HepG2 (cell line): ENCODE results near the gene PKLR. TPM values are rescaled to one million over a fixed set of nuclear protein-coding genes. Genes with fewer than 3 reads are reported as not detected.

ENCODE experiments used
- CEBPZ ChIP-seq: IDR thresholded peaks from 2 replicates; pipeline ENCODE4 v1.6.1; 2012; ENCODE audit warnings: low read length, improper control_type of control experiment
- ELF3 ChIP-seq: IDR thresholded peaks from 2 replicates; pipeline ENCODE4 v1.6.1; 2016; ENCODE audit warnings: missing genetic modification reagents, missing compliant biosample characterization
- JUND ChIP-seq: sonication (generic); formaldehyde crosslinking; IDR thresholded peaks from 2 replicates; pipeline ENCODE4 v1.8.0; 2022; ENCODE audit warnings: mild to moderate bottlenecking, missing genetic modification reagents
- KDM3A ChIP-seq: IDR thresholded peaks from 2 replicates; pipeline ENCODE4 v1.6.1; 2018; ENCODE audit warnings: low read depth, missing compliant biosample characterization
- KLF6 ChIP-seq: IDR thresholded peaks from 2 replicates; pipeline ENCODE4 v1.8.0; 2016; ENCODE audit warnings: missing biosample characterization, missing genetic modification reagents
- MAFG ChIP-seq: sonication (generic); formaldehyde crosslinking; IDR thresholded peaks from 2 replicates; pipeline ENCODE4 v1.5.1; 2020; ENCODE audit warnings: mild to moderate bottlenecking, missing genetic modification reagents
- PAF1 ChIP-seq: IDR thresholded peaks from 2 replicates; pipeline ENCODE4 v1.6.1; 2016; ENCODE audit warnings: missing genetic modification reagents, missing compliant biosample characterization
- PHF8 ChIP-seq: sonication (generic); formaldehyde crosslinking; IDR thresholded peaks from 2 replicates; pipeline ENCODE4 v1.5.0; 2020; ENCODE audit warnings: missing genetic modification reagents
- POLR2A ChIP-seq, 2 experiments: IDR thresholded peaks; 2 replicates each; pipeline ENCODE4 v1.6.1; 2011; ENCODE audit warnings: low read depth in 2 of 2, low read length in 2 of 2, mild to moderate bottlenecking in 1 of 2, moderate library complexity in 1 of 2; ENCODE audit not compliant: insufficient read depth in 1 of 2
- PREB ChIP-seq: sonication (generic); formaldehyde crosslinking; IDR thresholded peaks from 2 replicates; pipeline ENCODE4 v1.4.0; 2020; ENCODE audit warnings: missing genetic modification reagents
- SIX1 ChIP-seq: sonication (generic); formaldehyde crosslinking; IDR thresholded peaks from 2 replicates; pipeline ENCODE4 v1.4.0; 2020; ENCODE audit warnings: missing genetic modification reagents, borderline replicate concordance
- TEAD3 ChIP-seq: optimal IDR thresholded peaks from 2 replicates; pipeline ENCODE3; 2016; ENCODE audit warnings: borderline replicate concordance
- TGIF2 ChIP-seq: IDR thresholded peaks from 2 replicates; pipeline ENCODE4 v1.6.1; 2016; ENCODE audit warnings: control low read depth, missing compliant biosample characterization
- XRCC5 ChIP-seq: fragments of 200-400 bp; formaldehyde crosslinking; optimal IDR thresholded peaks from 2 replicates; pipeline ENCODE3; 2017; ENCODE audit warnings: mild to moderate bottlenecking, low read length
- ZC3H4 ChIP-seq: sonication (generic); formaldehyde crosslinking; IDR thresholded peaks from 2 replicates; pipeline ENCODE4 v1.4.0; 2020; ENCODE audit warnings: missing genetic modification reagents, borderline replicate concordance
- ZNF446 ChIP-seq: sonication (generic); formaldehyde crosslinking; IDR thresholded peaks from 2 replicates; pipeline ENCODE4 v1.5.0; 2020; ENCODE audit warnings: mild to moderate bottlenecking, missing genetic modification reagents
- ZNF451 ChIP-seq: sonication (generic); formaldehyde crosslinking; IDR thresholded peaks from 2 replicates; pipeline ENCODE4 v1.5.0; 2020; ENCODE audit warnings: mild to moderate bottlenecking, missing genetic modification reagents
- ZNF703 ChIP-seq: sonication (generic); formaldehyde crosslinking; IDR thresholded peaks from 2 replicates; pipeline ENCODE4 v1.5.1; 2020; ENCODE audit warnings: missing genetic modification reagents, mild to moderate bottlenecking, moderate library complexity, borderline replicate concordance
- ZNF75D ChIP-seq: sonication (generic); formaldehyde crosslinking; IDR thresholded peaks from 2 replicates; pipeline ENCODE4 v1.8.1; 2023; ENCODE audit warnings: missing genetic modification reagents, mild to moderate bottlenecking, borderline replicate concordance
- ZNF784 ChIP-seq: sonication (generic); formaldehyde crosslinking; IDR thresholded peaks from 2 replicates; pipeline ENCODE4 v1.5.1; 2020; ENCODE audit warnings: missing genetic modification reagents, mild to moderate bottlenecking, borderline replicate concordance
- polyA plus RNA-seq, 8 experiments: library from polyadenylated mRNA; depleted of rRNA in 3 of 8; stranded (reverse) in 7 of 8; unstranded in 1 of 8; fragments of >200 nt; fragmentation: Illumina TruSeq in 4 of 8; extraction: Trizol in 4 of 8; gene quantifications; 2 replicates each; pipeline versions ENCODE4 v1.2.1 to v1.2.3, GENCODE V29; 2011 to 2016; ENCODE audit warnings: low read depth in 4 of 8, missing spikeins in 1 of 8, mixed read lengths in 1 of 8; ENCODE audit not compliant: insufficient read depth in 1 of 8
- total RNA-seq, 5 experiments: library from RNA; depleted of rRNA; stranded (reverse); fragments of >200 nt; fragmentation: Illumina TruSeq; extraction: Trizol; gene quantifications; 2 replicates each; pipeline ENCODE4 v1.2.3, GENCODE V29; 2016; ENCODE audit warnings: low read depth in 1 of 5
- TF ChIP-seq, protein P1 (sequence below): sonication (generic); formaldehyde crosslinking; IDR thresholded peaks from 2 replicates; pipeline ENCODE4 v1.5.1; 2020; ENCODE audit warnings: mild to moderate bottlenecking, missing genetic modification reagents, borderline replicate concordance
- TF ChIP-seq, protein P2 (sequence below): sonication (generic); formaldehyde crosslinking; IDR thresholded peaks from 2 replicates; pipeline ENCODE4 v1.4.0; 2020; ENCODE audit warnings: missing genetic modification reagents

Gene PKLR
- total and polyA plus RNA-seq, 2 of the 13 experiments (the other 11 are each of a cell fraction or from before 2014, with no cell fraction given) = 10.3 to 29.3 TPM

DNA sequence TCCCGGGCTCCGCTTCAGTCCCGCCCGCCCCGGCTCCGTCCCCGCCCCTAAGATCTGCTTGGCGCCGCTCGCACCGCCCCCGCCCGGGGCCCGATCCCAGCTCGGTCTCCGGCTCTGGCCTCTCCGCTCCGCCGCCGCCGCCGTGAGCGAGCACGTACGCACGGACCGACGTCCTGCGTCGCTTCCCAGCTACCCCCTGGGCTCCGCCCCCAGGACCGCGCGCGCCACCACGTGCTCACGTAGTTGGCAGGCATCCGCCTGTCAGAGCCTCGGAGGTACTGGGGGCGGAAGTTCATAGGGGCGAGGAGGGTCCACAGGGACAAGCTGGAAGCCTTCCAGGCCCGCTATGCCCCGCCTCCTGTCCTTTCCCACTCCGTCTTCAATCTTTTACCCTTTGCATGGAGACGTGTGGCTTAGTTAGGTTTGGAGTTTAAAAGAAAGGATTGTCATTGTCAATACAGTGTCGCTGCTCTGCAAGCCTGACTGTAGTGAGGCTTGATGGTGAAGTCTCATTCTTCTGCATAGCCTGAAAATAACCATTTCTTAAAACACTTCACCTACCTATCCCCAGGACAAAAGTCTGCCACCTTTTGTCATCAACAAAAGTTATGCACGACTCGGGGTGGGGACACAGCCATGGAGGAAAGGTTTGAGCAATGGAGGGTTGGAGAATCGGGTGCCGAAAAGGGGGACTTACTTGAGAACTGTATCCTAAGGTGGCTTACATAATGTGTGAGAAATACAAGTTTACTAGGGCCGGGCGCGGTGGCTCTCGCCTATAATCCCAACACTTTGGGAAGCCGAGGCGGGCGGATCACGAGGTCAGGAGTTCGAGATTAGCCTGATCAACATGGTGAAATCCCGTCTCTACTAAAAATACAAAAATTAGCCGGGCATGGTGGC, 27.6 kb downstream of the PKLR start, which contains the start of gene CLK2 (continued):
- TF ChIP-seq ZNF446 (peak; percentile 66; the same call in 1 of the 2 replicates), ELF3 (CRISPR knock-in tag) (peak; percentile 78), CEBPZ (no peak), KLF6 (CRISPR knock-in tag) (no peak), ZNF75D (no peak), PHF8 (peak; percentile 72), SIX1 (CRISPR knock-in tag) (0 out of 2 replicates have a peak, but pooled peaks have one; percentile 16), XRCC5 (peak; percentile 54), KDM3A (CRISPR knock-in tag) (0 out of 2 replicates have a peak, but pooled peaks have one; percentile 58), TGIF2 (CRISPR knock-in tag) (peak; percentile 81), TEAD3 (peak; percentile 86), PREB (CRISPR knock-in tag) (no peak), ZNF451 (CRISPR knock-in tag) (0 out of 2 replicates have a peak, but pooled peaks have one; percentile 61), ZC3H4 (CRISPR knock-in tag) (no peak), JUND (no peak), ZNF703 (no peak), ZNF784 (CRISPR knock-in tag) (no peak; the same call in 1 of the 2 replicates), PAF1 (CRISPR knock-in tag) (no peak), MAFG (no peak), POLR2A (IDR thresholded peaks at IDR 0.05; ENCODE audit: insufficient read depth in 1 of 2, low read depth in 2 of 2, low read length in 2 of 2) (peak in 1 of 2 experiments; percentile 68; a peak in 2 of 4 replicates)
- TF ChIP-seq, protein P1, sequence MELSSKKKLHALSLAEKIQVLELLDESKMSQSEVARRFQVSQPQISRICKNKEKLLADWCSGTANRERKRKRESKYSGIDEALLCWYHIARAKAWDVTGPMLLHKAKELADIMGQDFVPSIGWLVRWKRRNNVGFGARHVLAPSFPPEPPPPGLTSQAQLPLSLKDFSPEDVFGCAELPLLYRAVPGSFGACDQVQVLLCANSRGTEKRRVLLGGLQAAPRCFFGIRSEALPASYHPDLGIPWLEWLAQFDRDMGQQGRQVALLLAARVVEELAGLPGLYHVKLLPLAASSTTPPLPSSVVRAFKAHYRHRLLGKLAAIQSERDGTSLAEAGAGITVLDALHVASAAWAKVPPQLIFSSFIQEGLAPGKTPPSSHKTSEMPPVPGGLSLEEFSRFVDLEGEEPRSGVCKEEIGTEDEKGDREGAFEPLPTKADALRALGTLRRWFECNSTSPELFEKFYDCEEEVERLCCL = no peak
- TF ChIP-seq, protein P2, sequence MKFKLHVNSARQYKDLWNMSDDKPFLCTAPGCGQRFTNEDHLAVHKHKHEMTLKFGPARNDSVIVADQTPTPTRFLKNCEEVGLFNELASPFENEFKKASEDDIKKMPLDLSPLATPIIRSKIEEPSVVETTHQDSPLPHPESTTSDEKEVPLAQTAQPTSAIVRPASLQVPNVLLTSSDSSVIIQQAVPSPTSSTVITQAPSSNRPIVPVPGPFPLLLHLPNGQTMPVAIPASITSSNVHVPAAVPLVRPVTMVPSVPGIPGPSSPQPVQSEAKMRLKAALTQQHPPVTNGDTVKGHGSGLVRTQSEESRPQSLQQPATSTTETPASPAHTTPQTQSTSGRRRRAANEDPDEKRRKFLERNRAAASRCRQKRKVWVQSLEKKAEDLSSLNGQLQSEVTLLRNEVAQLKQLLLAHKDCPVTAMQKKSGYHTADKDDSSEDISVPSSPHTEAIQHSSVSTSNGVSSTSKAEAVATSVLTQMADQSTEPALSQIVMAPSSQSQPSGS = peak; percentile 61; the same call in 1 of the 2 replicates
